Neural progenitor cell (in vitro differentiated cells): ENCODE data around the gene CD70. TPM values are rescaled to one million over a fixed set of nuclear protein-coding genes. Genes with fewer than 3 reads are reported as not detected.

Experiments used
- DNase-seq: peaks from one replicate; pipeline ENCODE4 v3.0.0-alpha.2; 2016; ENCODE audit warnings: low spot score
- H2AFZ ChIP-seq: fragments of 200-600 bp; sonication (generic); replicated peaks from 2 replicates; pipeline ENCODE4 v1.6.1; 2016; ENCODE audit warnings: antibody characterized with exemption
- H3F3A ChIP-seq: fragments of 200-600 bp; sonication (generic); 2 replicates; pipeline ENCODE4 v1.6.1; 2016; ENCODE audit warnings: antibody characterized with exemption, low read depth
- H3K27ac ChIP-seq: fragments of 200-600 bp; sonication (generic); 2 replicates; pipeline ENCODE4 v1.5.1; 2016; ENCODE audit warnings: mild to moderate bottlenecking
- H3K27me3 ChIP-seq: fragments of 200-600 bp; sonication (generic); 2 replicates; pipeline ENCODE4 v1.6.1; 2016; ENCODE audit warnings: mild to moderate bottlenecking, moderate library complexity
- H3K36me3 ChIP-seq: fragments of 200-600 bp; sonication (generic); 2 replicates; pipeline ENCODE4 v1.5.1; 2016
- H3K4me1 ChIP-seq: fragments of 200-600 bp; sonication (generic); 2 replicates; pipeline ENCODE4 v1.6.1; 2016; ENCODE audit warnings: mixed run types
- H3K4me2 ChIP-seq: fragments of 200-600 bp; sonication (generic); 2 replicates; pipeline ENCODE4 v1.6.1; 2016
- H3K4me3 ChIP-seq: fragments of 200-600 bp; sonication (generic); 2 replicates; pipeline ENCODE4 v1.5.1; 2016
- H3K79me2 ChIP-seq: fragments of 200-600 bp; sonication (generic); 2 replicates; pipeline ENCODE4 v1.6.1; 2016; ENCODE audit warnings: low read depth
- H3K9ac ChIP-seq: fragments of 200-600 bp; sonication (generic); 2 replicates; pipeline ENCODE4 v1.6.1; 2016
- H3K9me3 ChIP-seq: fragments of 200-600 bp; sonication (generic); 2 replicates; pipeline ENCODE4 v1.5.1; 2016; ENCODE audit warnings: low read depth
- H4K20me1 ChIP-seq: fragments of 200-600 bp; sonication (generic); 2 replicates; pipeline ENCODE4 v1.6.1; 2016; ENCODE audit warnings: low read depth
- H3K27ac Mint-ChIP-seq: 3 replicates; pipeline ENCODE4 v1.8.0; 2021; ENCODE audit warnings: mixed read lengths
- H3K27me3 Mint-ChIP-seq: 2 replicates; pipeline ENCODE4 v1.8.0; 2022; ENCODE audit warnings: low read depth, mild to moderate bottlenecking, inconsistent platforms, moderate library complexity, mixed read lengths; ENCODE audit not compliant: insufficient read depth
- H3K36me3 Mint-ChIP-seq: 3 replicates; pipeline ENCODE4 v1.8.0; 2021; ENCODE audit warnings: mixed read lengths
- H3K4me1 Mint-ChIP-seq: 3 replicates; pipeline ENCODE4 v1.8.0; 2021; ENCODE audit warnings: mixed read lengths
- H3K4me3 Mint-ChIP-seq: 3 replicates; pipeline ENCODE4 v1.8.0; 2021; ENCODE audit warnings: mild to moderate bottlenecking, moderate library complexity, mixed read lengths
- H3K9me3 Mint-ChIP-seq: 3 replicates; pipeline ENCODE4 v1.8.0; 2020; ENCODE audit warnings: mixed read lengths
- EZH2 ChIP-seq: fragments of 200-600 bp; sonication (generic); IDR thresholded peaks from 2 replicates; pipeline ENCODE4 v1.6.1; 2017; ENCODE audit warnings: antibody characterized with exemption, mild to moderate bottlenecking, moderate library complexity
- EZH2phosphoT487 ChIP-seq: fragments of 200-600 bp; sonication (generic); IDR thresholded peaks from 2 replicates; pipeline ENCODE4 v1.6.1; 2017; ENCODE audit warnings: antibody characterized with exemption
- total RNA-seq: library from RNA; depleted of rRNA; stranded (reverse); fragments of >200 nt; gene quantifications from 2 replicates; pipeline ENCODE4 v1.2.3, GENCODE V29; 2015; ENCODE audit warnings: low replicate concordance
- TF ChIP-seq, protein P1 (sequence below): fragments of 200-600 bp; sonication (generic); IDR thresholded peaks from 2 replicates; pipeline ENCODE4 v1.5.1; 2017; ENCODE audit warnings: antibody characterized with exemption, mild to moderate bottlenecking

CD70 gene
- total RNA-seq, 1 donor from 2014 or later: not detected

GRCh38 chr19:6579450-6580178 lies 11.3 kb downstream of the CD70 start:
- H3K4me3 ChIP-seq: no peak overlapping the region
- H3K27ac Mint-ChIP-seq: no peak overlapping the region
- no peak for DNase-seq
- no peaks in the 10 kb centered on the region for H3K4me1 ChIP-seq
- H3K9me3 Mint-ChIP-seq: peaks cover 5% of the 10 kb centered on the region
- no peak overlapping the region for H3K27ac ChIP-seq
- peaks cover 3% of the 10 kb centered on the region for H3K27me3 ChIP-seq
- no peak for TF ChIP-seq EZH2
- no peak for TF ChIP-seq EZH2phosphoT487
- TF ChIP-seq, protein P1, sequence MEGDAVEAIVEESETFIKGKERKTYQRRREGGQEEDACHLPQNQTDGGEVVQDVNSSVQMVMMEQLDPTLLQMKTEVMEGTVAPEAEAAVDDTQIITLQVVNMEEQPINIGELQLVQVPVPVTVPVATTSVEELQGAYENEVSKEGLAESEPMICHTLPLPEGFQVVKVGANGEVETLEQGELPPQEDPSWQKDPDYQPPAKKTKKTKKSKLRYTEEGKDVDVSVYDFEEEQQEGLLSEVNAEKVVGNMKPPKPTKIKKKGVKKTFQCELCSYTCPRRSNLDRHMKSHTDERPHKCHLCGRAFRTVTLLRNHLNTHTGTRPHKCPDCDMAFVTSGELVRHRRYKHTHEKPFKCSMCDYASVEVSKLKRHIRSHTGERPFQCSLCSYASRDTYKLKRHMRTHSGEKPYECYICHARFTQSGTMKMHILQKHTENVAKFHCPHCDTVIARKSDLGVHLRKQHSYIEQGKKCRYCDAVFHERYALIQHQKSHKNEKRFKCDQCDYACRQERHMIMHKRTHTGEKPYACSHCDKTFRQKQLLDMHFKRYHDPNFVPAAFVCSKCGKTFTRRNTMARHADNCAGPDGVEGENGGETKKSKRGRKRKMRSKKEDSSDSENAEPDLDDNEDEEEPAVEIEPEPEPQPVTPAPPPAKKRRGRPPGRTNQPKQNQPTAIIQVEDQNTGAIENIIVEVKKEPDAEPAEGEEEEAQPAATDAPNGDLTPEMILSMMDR: no peak
- H3K36me3 ChIP-seq: no peaks in the 10 kb centered on the region
- H2AFZ ChIP-seq: no peak overlapping the region
- peaks cover 8% of the 10 kb centered on the region for H3K27me3 Mint-ChIP-seq
- H3K4me3 Mint-ChIP-seq: no peak overlapping the region
- H3K9ac ChIP-seq: no peak overlapping the region
- no peaks in the 10 kb centered on the region for H3K9me3 ChIP-seq
- no peaks in the 10 kb centered on the region for H3F3A ChIP-seq
- H3K79me2 ChIP-seq: no peaks in the 10 kb centered on the region
- H3K36me3 Mint-ChIP-seq: no peaks in the 10 kb centered on the region
- H3K4me1 Mint-ChIP-seq: no peaks in the 10 kb centered on the region
- H4K20me1 ChIP-seq: no peaks in the 10 kb centered on the region
- no peak overlapping the region for H3K4me2 ChIP-seq

GRCh38 chr19:6577476-6578125 lies 13.3 kb downstream of the CD70 start:
- Histone ChIP-seq H3K9me3 (no peaks in the 10 kb centered on the region), H3K27ac (no peak overlapping the region), H3F3A (no peaks in the 10 kb centered on the region), H3K4me1 (no peaks in the 10 kb centered on the region), H3K4me2 (no peak overlapping the region), H3K9ac (no peak overlapping the region), H3K27me3 (no peaks in the 10 kb centered on the region), H2AFZ (no peak overlapping the region), H3K4me3 (no peak overlapping the region), H3K79me2 (no peaks in the 10 kb centered on the region), H4K20me1 (no peaks in the 10 kb centered on the region), H3K36me3 (no peaks in the 10 kb centered on the region)
- peaks cover 6% of the 10 kb centered on the region for H3K27me3 Mint-ChIP-seq
- peaks cover 5% of the 10 kb centered on the region for H3K9me3 Mint-ChIP-seq
- no peaks in the 10 kb centered on the region for H3K4me1 Mint-ChIP-seq
- no peak for DNase-seq
- H3K36me3 Mint-ChIP-seq: no peaks in the 10 kb centered on the region
- TF ChIP-seq EZH2phosphoT487 (no peak), EZH2 (no peak)
- TF ChIP-seq, protein P1: no peak
- H3K4me3 Mint-ChIP-seq: no peak overlapping the region
- H3K27ac Mint-ChIP-seq: no peak overlapping the region

DNA sequence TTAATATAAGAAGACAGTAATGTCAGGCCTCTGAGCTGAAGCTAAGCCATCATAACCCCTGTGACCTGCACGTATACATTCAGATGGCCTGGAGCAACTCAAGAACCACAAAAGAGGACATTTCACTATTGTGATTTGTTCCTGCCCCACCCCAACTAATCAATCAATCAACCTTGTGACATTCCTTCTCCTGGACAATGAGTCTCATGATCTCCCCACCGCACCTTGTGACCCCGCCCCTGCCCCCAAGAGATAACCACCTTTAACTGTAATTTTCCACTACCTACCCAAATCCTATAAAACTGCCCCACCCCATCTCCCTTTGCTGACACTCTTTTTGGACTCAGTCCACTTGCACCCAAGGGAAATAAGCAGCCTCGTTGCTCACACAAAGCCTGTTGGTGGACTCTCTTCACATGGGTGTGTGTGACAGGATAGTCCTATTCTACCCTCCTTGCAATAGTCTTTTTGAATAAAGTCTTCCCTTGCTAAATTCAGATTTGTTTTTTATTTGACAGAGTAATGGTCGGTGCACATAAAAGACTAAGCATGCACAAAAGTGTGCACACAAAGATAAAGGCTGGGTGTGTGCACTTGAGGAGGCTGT lies 14.0 kb downstream of the CD70 start:
- H3K27ac Mint-ChIP-seq: no peak overlapping the region
- no peaks in the 10 kb centered on the region for H3K4me1 ChIP-seq
- H3K9me3 Mint-ChIP-seq: peaks cover 5% of the 10 kb centered on the region
- no peaks in the 10 kb centered on the region for H3K36me3 Mint-ChIP-seq
- H2AFZ ChIP-seq: no peak overlapping the region
- TF ChIP-seq EZH2phosphoT487: no peak
- TF ChIP-seq, protein P1: no peak
- no peak for TF ChIP-seq EZH2
- no peak overlapping the region for H3K4me3 Mint-ChIP-seq
- no peaks in the 10 kb centered on the region for H3K79me2 ChIP-seq
- no peaks in the 10 kb centered on the region for H4K20me1 ChIP-seq
- H3K4me2 ChIP-seq: no peak overlapping the region
- no peaks in the 10 kb centered on the region for H3K4me1 Mint-ChIP-seq
- H3K27me3 ChIP-seq: no peaks in the 10 kb centered on the region
- no peak overlapping the region for H3K4me3 ChIP-seq
- H3K9ac ChIP-seq: no peak overlapping the region
- no peaks in the 10 kb centered on the region for H3K9me3 ChIP-seq
- peaks cover 6% of the 10 kb centered on the region for H3K27me3 Mint-ChIP-seq
- no peaks in the 10 kb centered on the region for H3K36me3 ChIP-seq
- H3F3A ChIP-seq: no peaks in the 10 kb centered on the region
- no peak overlapping the region for H3K27ac ChIP-seq
- no peak for DNase-seq
